Activated naive CD4-positive, alpha-beta T cell treated with anti-CD3 and anti-CD28 coated beads, Interleukin-2, amount 50 U/mL, for 24 hours (primary cell): ENCODE results near the gene HECTD4.
A peak's percentile ranks its signal among the peaks of the same experiment; 100 is the strongest.

Experiments used
- H3K27ac Mint-ChIP-seq: one replicate; pipeline ENCODE4 v1.8.0; 2021; ENCODE audit warnings: mild to moderate bottlenecking, mixed read lengths
- H3K27me3 Mint-ChIP-seq: one replicate; pipeline ENCODE4 v1.8.0; 2021; ENCODE audit warnings: mixed read lengths
- H3K36me3 Mint-ChIP-seq: one replicate; pipeline ENCODE4 v1.8.0; 2021; ENCODE audit warnings: mixed read lengths
- H3K4me1 Mint-ChIP-seq: one replicate; pipeline ENCODE4 v1.8.0; 2021; ENCODE audit warnings: mixed read lengths
- H3K4me3 Mint-ChIP-seq: one replicate; pipeline ENCODE4 v1.8.0; 2021; ENCODE audit warnings: mild to moderate bottlenecking, mixed read lengths
- H3K9me3 Mint-ChIP-seq: one replicate; pipeline ENCODE4 v1.8.0; 2021; ENCODE audit warnings: mixed read lengths

The HECTD4 gene

GRCh38 chr12:112183141-112184021 is 198.8 kb downstream of the HECTD4 start:
- Mint-ChIP-seq H3K36me3 (no peaks in the 10 kb centered on the region), H3K4me1 (no peaks in the 10 kb centered on the region), H3K27ac (peak overlapping the region; percentile 8), H3K4me3 (no peak overlapping the region), H3K9me3 (no peaks in the 10 kb centered on the region), H3K27me3 (no peaks in the 10 kb centered on the region)

DNA sequence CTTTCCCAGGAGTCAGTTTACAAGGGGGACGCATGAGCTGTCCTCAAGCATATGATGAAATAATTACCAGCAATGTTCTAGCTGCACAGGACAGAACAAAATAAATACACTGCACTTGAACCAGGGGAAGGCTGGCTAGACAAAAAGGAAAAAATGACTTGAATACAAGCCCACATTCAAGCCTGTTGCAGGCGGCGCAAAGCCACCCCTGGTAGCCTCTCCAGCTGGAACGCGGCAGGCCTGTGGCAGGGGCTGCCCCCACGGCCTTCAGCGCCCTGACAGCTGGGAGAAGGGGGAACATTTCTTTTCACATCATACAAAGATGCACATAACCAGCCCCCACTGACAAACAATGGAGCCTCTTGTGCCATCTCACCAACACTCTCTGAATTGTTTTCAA is 199.7 kb downstream of the HECTD4 start:
- Mint-ChIP-seq H3K4me1 (no peaks in the 10 kb centered on the region), H3K27me3 (no peaks in the 10 kb centered on the region), H3K27ac (no peak overlapping the region)

GRCh38 chr12:112180422-112180821 is 201.8 kb downstream of the HECTD4 start:
- no peaks in the 10 kb centered on the region for H3K4me1 Mint-ChIP-seq
- H3K27ac Mint-ChIP-seq = no peak overlapping the region
- no peaks in the 10 kb centered on the region for H3K36me3 Mint-ChIP-seq
- H3K27me3 Mint-ChIP-seq = no peaks in the 10 kb centered on the region
- H3K4me3 Mint-ChIP-seq = no peak overlapping the region
- no peaks in the 10 kb centered on the region for H3K9me3 Mint-ChIP-seq

More for the DNA sequence above, 199.7 kb downstream of the HECTD4 start:
- Mint-ChIP-seq H3K36me3 (no peaks in the 10 kb centered on the region), H3K4me3 (no peak overlapping the region), H3K9me3 (no peaks in the 10 kb centered on the region)

DNA sequence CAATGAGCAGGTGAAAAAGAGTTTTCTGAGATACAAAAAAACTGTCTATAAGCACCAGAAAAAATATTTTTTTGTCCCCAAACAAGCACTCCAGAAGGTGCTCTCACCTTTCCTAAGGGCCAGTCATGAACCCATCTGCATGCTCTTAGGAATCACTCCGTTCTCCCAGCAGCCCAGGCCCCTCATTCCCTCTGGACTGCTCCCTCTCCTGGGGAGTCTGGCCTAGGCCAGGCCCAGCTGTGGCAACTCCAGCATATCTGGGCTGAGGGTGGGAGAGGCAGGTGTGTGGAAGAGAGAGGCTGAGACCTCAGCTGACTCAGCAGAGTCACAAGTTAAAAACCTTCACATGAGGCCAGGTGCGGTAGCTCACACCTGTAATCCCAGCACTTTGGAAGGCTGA is 202.3 kb downstream of the HECTD4 start:
- no peaks in the 10 kb centered on the region for H3K4me1 Mint-ChIP-seq
- no peaks in the 10 kb centered on the region for H3K27me3 Mint-ChIP-seq
- no peaks in the 10 kb centered on the region for H3K36me3 Mint-ChIP-seq
- H3K4me3 Mint-ChIP-seq = no peak overlapping the region
- H3K27ac Mint-ChIP-seq = no peak overlapping the region
- no peaks in the 10 kb centered on the region for H3K9me3 Mint-ChIP-seq

GRCh38 chr12:112179341-112179740 is 202.9 kb downstream of the HECTD4 start:
- Mint-ChIP-seq H3K27ac (no peak overlapping the region), H3K36me3 (no peaks in the 10 kb centered on the region), H3K27me3 (no peaks in the 10 kb centered on the region), H3K4me1 (no peaks in the 10 kb centered on the region), H3K4me3 (no peak overlapping the region), H3K9me3 (no peaks in the 10 kb centered on the region)

GRCh38 chr12:112178796-112179195 is 203.4 kb downstream of the HECTD4 start:
- Mint-ChIP-seq H3K27ac (no peak overlapping the region), H3K9me3 (no peaks in the 10 kb centered on the region), H3K36me3 (no peaks in the 10 kb centered on the region), H3K4me3 (no peak overlapping the region), H3K4me1 (no peaks in the 10 kb centered on the region), H3K27me3 (no peaks in the 10 kb centered on the region)

DNA sequence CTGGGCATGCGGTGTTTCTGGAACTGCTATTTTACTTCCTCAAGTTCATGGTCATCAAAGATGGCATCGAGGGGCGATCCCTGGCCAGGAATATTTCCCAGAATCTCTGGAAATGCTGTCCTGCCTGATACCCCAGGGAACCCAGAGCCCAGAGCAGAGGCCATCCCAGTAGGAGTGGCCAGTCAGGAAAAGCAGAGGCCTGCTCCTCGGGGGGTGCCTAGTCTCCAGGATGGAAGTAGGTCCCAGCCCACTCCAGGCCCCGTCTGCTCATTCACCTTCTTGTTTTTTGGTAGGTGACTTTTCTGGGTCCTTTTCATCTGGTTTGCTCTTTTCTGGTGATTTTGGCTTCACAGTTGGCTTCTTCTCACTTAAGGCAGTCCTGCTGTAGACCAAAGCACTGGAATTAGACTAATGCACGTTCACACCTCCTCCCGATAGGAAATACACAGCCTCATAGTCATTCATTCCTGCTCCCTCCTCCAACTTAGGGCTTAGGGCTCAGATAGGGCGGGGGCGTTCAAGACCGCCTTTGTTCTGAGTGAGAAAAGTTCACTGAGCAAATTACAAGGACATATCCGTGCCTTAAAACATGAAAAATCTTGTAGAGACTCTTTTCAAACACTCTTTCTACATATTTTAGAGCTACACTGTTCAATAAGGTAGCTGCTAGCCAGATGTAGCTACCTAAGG is 205.8 kb downstream of the HECTD4 start:
- Mint-ChIP-seq H3K4me3 (no peak overlapping the region), H3K36me3 (no peaks in the 10 kb centered on the region), H3K27me3 (no peaks in the 10 kb centered on the region), H3K9me3 (no peaks in the 10 kb centered on the region), H3K27ac (no peak overlapping the region), H3K4me1 (no peaks in the 10 kb centered on the region)

- Mint-ChIP-seq H3K36me3 (no peaks in the 10 kb centered on the region), H3K9me3 (no peaks in the 10 kb centered on the region), H3K27ac (no peak overlapping the region), H3K27me3 (no peaks in the 10 kb centered on the region), H3K4me3 (no peak overlapping the region), H3K4me1 (peaks cover under 1% of the 10 kb centered on the region)
Observed at GRCh38 chr12:112175361-112176155, 206.7 kb downstream of the HECTD4 start.

- Mint-ChIP-seq H3K4me3 (no peak overlapping the region), H3K4me1 (peaks cover 7% of the 10 kb centered on the region), H3K36me3 (no peaks in the 10 kb centered on the region), H3K27ac (no peak overlapping the region), H3K9me3 (no peaks in the 10 kb centered on the region), H3K27me3 (no peaks in the 10 kb centered on the region)
Observed at GRCh38 chr12:112172556-112173324, 209.5 kb downstream of the HECTD4 start.

- H3K4me3 Mint-ChIP-seq = no peak overlapping the region
- no peaks in the 10 kb centered on the region for H3K27me3 Mint-ChIP-seq
- no peaks in the 10 kb centered on the region for H3K9me3 Mint-ChIP-seq
- H3K36me3 Mint-ChIP-seq = no peaks in the 10 kb centered on the region
- H3K27ac Mint-ChIP-seq = no peak overlapping the region
- H3K4me1 Mint-ChIP-seq = peaks cover 7% of the 10 kb centered on the region
Observed at GRCh38 chr12:112170971-112171596, 211.1 kb downstream of the HECTD4 start.

GRCh38 chr12:112170376-112170775 is 211.9 kb downstream of the HECTD4 start:
- Mint-ChIP-seq H3K9me3 (no peaks in the 10 kb centered on the region), H3K27ac (no peak overlapping the region), H3K4me1 (peaks cover 7% of the 10 kb centered on the region), H3K4me3 (no peak overlapping the region), H3K36me3 (no peaks in the 10 kb centered on the region), H3K27me3 (no peaks in the 10 kb centered on the region)

DNA sequence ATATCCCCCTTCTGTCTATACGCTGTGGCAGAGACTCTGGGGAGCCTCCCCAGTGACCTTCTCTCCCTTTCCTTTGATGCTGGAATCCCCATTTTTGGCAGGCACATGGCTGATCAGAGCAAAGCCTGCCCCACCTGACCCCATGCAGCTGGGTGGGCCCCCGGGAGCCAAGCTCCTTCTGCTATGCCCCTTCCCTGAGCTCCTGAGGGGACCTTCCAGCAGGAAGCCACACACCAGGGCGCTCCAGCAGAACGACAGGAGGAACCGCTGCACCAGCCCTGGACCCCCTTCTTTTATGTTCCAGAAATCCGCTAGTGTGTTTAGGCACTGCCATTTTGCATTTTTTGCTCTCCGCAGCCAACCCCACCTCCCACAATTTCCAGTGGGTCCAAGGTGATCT is 212.3 kb downstream of the HECTD4 start:
- no peaks in the 10 kb centered on the region for H3K27me3 Mint-ChIP-seq
- no peak overlapping the region for H3K27ac Mint-ChIP-seq
- H3K4me1 Mint-ChIP-seq = peaks cover 7% of the 10 kb centered on the region
- H3K36me3 Mint-ChIP-seq = no peaks in the 10 kb centered on the region
- H3K9me3 Mint-ChIP-seq = no peaks in the 10 kb centered on the region
- H3K4me3 Mint-ChIP-seq = no peak overlapping the region

DNA sequence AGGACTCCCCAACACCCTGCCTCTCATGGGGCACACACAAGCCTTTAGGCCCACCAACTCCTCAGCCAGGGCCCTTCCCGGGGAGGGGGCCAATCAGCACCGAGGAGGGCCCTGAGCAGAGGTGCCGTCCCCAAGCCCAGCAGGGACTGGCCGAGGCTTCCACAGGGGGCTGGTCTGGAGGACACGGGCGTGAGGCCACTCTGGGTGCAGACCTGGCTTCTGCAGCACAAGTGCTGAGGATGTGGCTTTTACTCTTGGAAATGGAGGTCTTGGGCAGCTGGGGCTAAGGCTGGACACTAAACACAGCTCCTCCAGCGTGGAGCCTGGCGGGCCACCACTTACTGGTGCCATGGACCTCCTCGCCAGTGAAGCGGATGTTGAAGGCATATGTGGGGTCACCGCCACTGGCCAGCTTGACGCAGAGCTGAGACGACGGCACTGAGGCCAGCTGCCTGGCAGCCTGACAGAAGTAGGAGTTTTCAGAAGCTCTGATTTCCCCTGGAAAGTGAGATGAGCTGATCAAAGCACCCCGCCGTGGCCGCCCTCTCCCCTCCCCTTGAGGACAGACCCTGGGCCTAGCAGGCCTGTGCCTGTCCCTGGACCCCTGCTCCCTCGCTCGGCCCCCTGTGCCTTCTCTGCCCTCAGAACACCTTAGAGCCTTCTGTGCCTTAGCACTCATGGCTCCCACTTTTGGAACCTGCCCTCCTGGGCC is 212.9 kb downstream of the HECTD4 start:
- Mint-ChIP-seq H3K4me1 (peaks cover 7% of the 10 kb centered on the region), H3K36me3 (no peaks in the 10 kb centered on the region), H3K27me3 (no peaks in the 10 kb centered on the region), H3K27ac (no peak overlapping the region), H3K9me3 (no peaks in the 10 kb centered on the region), H3K4me3 (no peak overlapping the region)

- Mint-ChIP-seq H3K9me3 (no peaks in the 10 kb centered on the region), H3K4me3 (no peak overlapping the region), H3K4me1 (peaks cover 7% of the 10 kb centered on the region), H3K27me3 (no peaks in the 10 kb centered on the region), H3K36me3 (no peaks in the 10 kb centered on the region), H3K27ac (no peak overlapping the region)
Observed at GRCh38 chr12:112168561-112168971, 213.7 kb downstream of the HECTD4 start.
